AG04449 (cell line): ENCODE measurements around the gene LILRA2.
"Not testable (repeated sequence)": the region's sequence is repeated elsewhere in the genome, so short reads cannot be mapped to it uniquely, and the experiment has no call there.

Experiments
- CTCF ChIA-PET: fragments of 350-600 bp; formaldehyde crosslinking; extraction: SDS; loops from one replicate; lab custom pipeline; 2021; ENCODE audit warnings: antibody characterized with exemption; lab: Yijun Ruan, JAX
- POLR2A ChIA-PET: fragments of 400-600, 350-600 bp; formaldehyde crosslinking; extraction: SDS; loops from one replicate; lab custom pipeline; 2020; ENCODE audit warnings: antibody characterized with exemption, inconsistent platforms; lab: Yijun Ruan, JAX
- DNase-seq: peaks from one replicate; pipeline ENCODE4 v3.0.0-alpha.2; 2010; ENCODE audit warnings: low read depth, low spot score
- H3K4me3 ChIP-seq: 2 replicates; pipeline ENCODE4 v1.5.1; 2011; ENCODE audit warnings: low read depth, mild to moderate bottlenecking, control low read depth, low read length
- CTCF ChIP-seq: IDR thresholded peaks from one replicate; pipeline ENCODE4 v1.5.1; 2011; ENCODE audit warnings: mild to moderate bottlenecking, moderate library complexity, low read length, control low read depth, inconsistent platforms; ENCODE audit not compliant: insufficient read depth; ENCODE audit errors: missing control alignments

LILRA2 gene

GRCh38 chr19:54630782-54631181 is 57.2 kb downstream of the LILRA2 start:
- POLR2A ChIA-PET: no interaction called here
- H3K4me3 ChIP-seq: no peak overlapping the region
- no peak for TF ChIP-seq CTCF
- no peak for DNase-seq
- CTCF ChIA-PET: no interaction called here

GRCh38 chr19:54631489-54632337 is 58.1 kb downstream of the LILRA2 start:
- DNase-seq, POLR2A ChIA-PET, CTCF ChIA-PET, H3K4me3 ChIP-seq: not testable (repeated sequence)

GRCh38 chr19:54632517-54632916 is 58.9 kb downstream of the LILRA2 start:
- POLR2A ChIA-PET, CTCF ChIA-PET, H3K4me3 ChIP-seq, DNase-seq: not testable (repeated sequence)

DNA sequence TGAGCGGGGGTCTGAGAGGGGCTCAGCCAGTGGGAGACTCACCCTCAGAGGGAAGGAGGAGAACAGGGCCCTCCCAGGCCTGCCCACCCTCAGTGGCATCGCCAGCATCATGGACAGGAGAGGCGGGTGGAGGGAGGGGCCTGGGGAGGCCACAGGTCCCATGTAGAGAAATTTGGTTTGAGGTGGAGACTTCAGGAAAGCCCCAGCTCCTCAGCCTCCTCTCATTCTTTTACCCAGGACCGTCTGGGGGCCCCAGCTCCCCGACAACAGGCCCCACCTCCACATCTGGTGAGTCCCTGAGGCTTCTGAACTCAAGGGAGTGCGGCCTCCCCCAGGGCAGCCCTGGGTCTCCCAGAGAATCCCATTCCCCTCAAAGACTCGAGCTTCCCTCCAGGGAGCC is 59.8 kb downstream of the LILRA2 start:
- no peak overlapping the region for H3K4me3 ChIP-seq
- POLR2A ChIA-PET: no interaction called here
- CTCF ChIA-PET: no interaction called here
- no peak for DNase-seq
- no peak for TF ChIP-seq CTCF

DNA sequence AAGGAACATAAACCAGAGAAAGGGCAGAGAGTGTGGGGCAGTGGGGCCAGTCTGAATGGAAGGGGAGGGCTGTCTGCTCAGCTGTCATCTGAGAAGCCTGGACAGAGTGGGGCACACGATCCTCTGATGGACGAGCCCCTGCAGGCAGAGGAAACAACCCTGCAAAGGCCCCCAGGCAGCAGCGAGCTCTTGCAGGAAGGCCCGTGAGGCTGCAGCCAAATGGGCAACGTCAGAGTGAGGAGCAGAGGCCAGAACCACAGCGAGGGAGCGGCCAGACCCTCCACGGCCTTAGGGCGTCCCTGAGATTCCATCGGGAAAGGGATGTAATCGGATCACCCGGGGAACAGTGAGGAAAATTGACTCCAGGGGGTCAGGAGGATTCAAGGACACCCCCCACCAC is 62.5 kb downstream of the LILRA2 start:
- DNase-seq, CTCF ChIA-PET, POLR2A ChIA-PET, H3K4me3 ChIP-seq: not testable (repeated sequence)

DNA sequence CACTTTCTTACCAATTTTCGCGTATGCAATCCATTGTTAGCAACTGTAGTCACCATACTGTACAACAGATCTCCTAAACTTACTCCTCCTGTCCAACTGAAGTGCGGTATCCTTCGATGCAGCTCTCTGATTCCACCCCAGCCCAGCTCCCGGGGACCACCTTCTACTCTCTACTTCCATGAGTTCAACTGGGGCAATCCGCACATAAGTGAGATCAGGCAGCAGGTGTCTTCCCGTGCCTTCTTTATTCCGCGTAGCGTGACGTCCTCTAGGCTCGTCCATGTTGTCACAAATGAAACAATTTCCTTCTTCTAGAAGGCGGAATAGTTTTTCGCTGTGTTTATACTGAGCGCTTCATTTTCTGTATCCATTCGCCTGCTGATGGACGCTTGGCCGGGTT is 65.1 kb downstream of the LILRA2 start:
- CTCF ChIA-PET: interaction anchor here (1.4 kb wide), 1 partner anchor 14 kb away, joined by 3 read pairs; no protein-coding TSS in a partner anchor
- POLR2A ChIA-PET: no interaction called here

More for the DNA sequence above, 65.1 kb downstream of the LILRA2 start:
- TF ChIP-seq CTCF: no peak
- no peak overlapping the region for H3K4me3 ChIP-seq
- no peak for DNase-seq
